K562 (cell line): ENCODE data around the gene NOLC1. TPM values are rescaled to one million over a fixed set of nuclear protein-coding genes. Genes with fewer than 3 reads are reported as not detected.

ENCODE experiments used
- ATF7 ChIP-seq: fragments of 450-650 bp; IDR thresholded peaks from 2 replicates; pipeline ENCODE4 v1.7.1; 2014; ENCODE audit warnings: mild to moderate bottlenecking, moderate library complexity
- E2F3 ChIP-seq: fragments of 250-450 bp; sonication (Bioruptor Pico); IDR thresholded peaks from 2 replicates; pipeline ENCODE4 v1.4.0; 2020; ENCODE audit warnings: mild to moderate bottlenecking
- GABPA ChIP-seq: fragments of 200-800 bp; sonication (Bioruptor generic); conservative IDR thresholded peaks from 2 replicates; pipeline ENCODE4 v1.6.1; 2016; ENCODE audit warnings: low read depth, missing genetic modification characterization, missing compliant biosample characterization
- HIVEP1 ChIP-seq: fragments of 250-450 bp; sonication (Bioruptor Pico); IDR thresholded peaks from 2 replicates; pipeline ENCODE4 v1.4.0; 2020; ENCODE audit warnings: mild to moderate bottlenecking
- MTA2 ChIP-seq: fragments of 450-650 bp; IDR thresholded peaks from 2 replicates; pipeline ENCODE4 v1.6.1; 2016; ENCODE audit warnings: low read depth
- PRMT5 ChIP-seq: sonication (generic); formaldehyde crosslinking; IDR thresholded peaks from 2 replicates; pipeline ENCODE4 v1.5.0; 2020; ENCODE audit warnings: missing genetic modification reagents
- RFX5 ChIP-seq: IDR thresholded peaks from 2 replicates; pipeline ENCODE4 v1.6.1; 2011; ENCODE audit warnings: low read depth, mild to moderate bottlenecking, improper control_type of control experiment, low read length
- polyA plus RNA-seq, 8 experiments: library from polyadenylated mRNA; depleted of rRNA in 4 of 8; stranded (reverse) in 5 of 8; unstranded in 3 of 8; fragments of >200 nt; fragmentation: Nextera tagmentation in 2 of 8; fragmentation: Illumina TruSeq in 1 of 8; extraction: Ambion mirVana in 2 of 8; extraction: Trizol in 1 of 8; gene quantifications; 2 replicates each; pipeline versions ENCODE4 v1.2.1 to v1.2.3, GENCODE V29; 2011 to 2014; ENCODE audit warnings: inconsistent platforms in 1 of 8, missing spikeins in 1 of 8
- total RNA-seq, 7 experiments: library from RNA; depleted of rRNA in 6 of 7; stranded (reverse); fragments of >200 nt in 6 of 7; fragmentation: Illumina TruSeq in 2 of 7; extraction: Trizol in 2 of 7; gene quantifications; 2 replicates each; pipeline versions ENCODE4 v1.2.1 to v1.2.3, GENCODE V29; 2011 to 2021; ENCODE audit warnings: low replicate concordance in 1 of 7
- TF ChIP-seq, protein P1 (sequence below): sonication (generic); formaldehyde crosslinking; IDR thresholded peaks from 2 replicates; pipeline ENCODE4 v1.8.0; 2023; ENCODE audit warnings: missing genetic modification reagents, mild to moderate bottlenecking, borderline replicate concordance
- TF ChIP-seq, protein P2 (sequence below): fragments of 250-450 bp; sonication (Bioruptor Pico); IDR thresholded peaks from 2 replicates; pipeline ENCODE4 v1.8.0; 2022; ENCODE audit warnings: moderate library complexity, mild to moderate bottlenecking, inconsistent platforms
- TF ChIP-seq, protein P3 (sequence below): fragments of 450-650 bp; IDR thresholded peaks from 2 replicates; pipeline ENCODE4 v1.6.1; 2016; ENCODE audit warnings: low read depth, mild to moderate bottlenecking, moderate library complexity
- TF ChIP-seq, protein P4 (sequence below): fragments of 450-650 bp; IDR thresholded peaks from 2 replicates; pipeline ENCODE4 v1.6.1; 2017; ENCODE audit warnings: antibody characterized with exemption, mild to moderate bottlenecking
- TF ChIP-seq, protein P5 (sequence below): fragments of 150-350 bp; conservative IDR thresholded peaks from 2 replicates; pipeline ENCODE4 v1.6.1; 2014; ENCODE audit warnings: low read length
- TF ChIP-seq, protein P6 (sequence below): fragments of 450-650 bp; formaldehyde crosslinking; IDR thresholded peaks from 2 replicates; pipeline ENCODE4 v1.4.0; 2022; ENCODE audit warnings: mild to moderate bottlenecking, moderate library complexity

Gene NOLC1
- total and polyA plus RNA-seq, 9 of the 15 experiments (the other 6 are each of a cell fraction or from before 2014, with no cell fraction given): 102 to 310 (median 165) TPM

DNA sequence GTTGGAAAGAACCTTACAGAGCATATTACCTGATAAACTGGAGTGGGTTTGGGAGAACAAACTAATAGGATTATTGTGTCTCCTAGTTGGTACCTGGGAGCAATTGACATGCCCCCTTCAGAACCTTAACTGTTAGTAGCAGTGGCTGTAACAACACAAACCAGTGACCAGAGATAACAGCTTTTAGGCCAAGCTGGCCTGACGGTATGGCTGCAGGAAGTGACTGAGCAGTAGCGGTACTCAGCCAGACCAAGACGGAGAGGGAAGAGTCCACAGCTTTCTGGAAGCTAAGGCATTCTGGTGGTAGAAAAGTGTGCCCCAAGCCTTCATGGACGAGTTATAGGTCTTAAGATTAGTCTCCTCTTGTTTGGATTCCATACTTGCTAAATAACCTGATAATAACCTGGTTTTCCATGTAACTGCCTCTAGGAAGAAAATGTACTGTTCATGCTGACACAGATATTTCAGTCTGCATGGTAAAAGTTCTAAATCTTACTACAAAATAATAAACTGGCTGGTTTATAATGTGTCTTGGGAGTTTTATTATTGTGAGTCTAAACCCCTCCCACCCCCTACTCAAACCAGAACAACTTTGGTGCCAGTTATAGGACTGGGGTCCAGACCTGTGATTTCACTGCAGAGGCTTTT is 11.3 kb downstream of the NOLC1 start (continued):
- TF ChIP-seq, protein P1, sequence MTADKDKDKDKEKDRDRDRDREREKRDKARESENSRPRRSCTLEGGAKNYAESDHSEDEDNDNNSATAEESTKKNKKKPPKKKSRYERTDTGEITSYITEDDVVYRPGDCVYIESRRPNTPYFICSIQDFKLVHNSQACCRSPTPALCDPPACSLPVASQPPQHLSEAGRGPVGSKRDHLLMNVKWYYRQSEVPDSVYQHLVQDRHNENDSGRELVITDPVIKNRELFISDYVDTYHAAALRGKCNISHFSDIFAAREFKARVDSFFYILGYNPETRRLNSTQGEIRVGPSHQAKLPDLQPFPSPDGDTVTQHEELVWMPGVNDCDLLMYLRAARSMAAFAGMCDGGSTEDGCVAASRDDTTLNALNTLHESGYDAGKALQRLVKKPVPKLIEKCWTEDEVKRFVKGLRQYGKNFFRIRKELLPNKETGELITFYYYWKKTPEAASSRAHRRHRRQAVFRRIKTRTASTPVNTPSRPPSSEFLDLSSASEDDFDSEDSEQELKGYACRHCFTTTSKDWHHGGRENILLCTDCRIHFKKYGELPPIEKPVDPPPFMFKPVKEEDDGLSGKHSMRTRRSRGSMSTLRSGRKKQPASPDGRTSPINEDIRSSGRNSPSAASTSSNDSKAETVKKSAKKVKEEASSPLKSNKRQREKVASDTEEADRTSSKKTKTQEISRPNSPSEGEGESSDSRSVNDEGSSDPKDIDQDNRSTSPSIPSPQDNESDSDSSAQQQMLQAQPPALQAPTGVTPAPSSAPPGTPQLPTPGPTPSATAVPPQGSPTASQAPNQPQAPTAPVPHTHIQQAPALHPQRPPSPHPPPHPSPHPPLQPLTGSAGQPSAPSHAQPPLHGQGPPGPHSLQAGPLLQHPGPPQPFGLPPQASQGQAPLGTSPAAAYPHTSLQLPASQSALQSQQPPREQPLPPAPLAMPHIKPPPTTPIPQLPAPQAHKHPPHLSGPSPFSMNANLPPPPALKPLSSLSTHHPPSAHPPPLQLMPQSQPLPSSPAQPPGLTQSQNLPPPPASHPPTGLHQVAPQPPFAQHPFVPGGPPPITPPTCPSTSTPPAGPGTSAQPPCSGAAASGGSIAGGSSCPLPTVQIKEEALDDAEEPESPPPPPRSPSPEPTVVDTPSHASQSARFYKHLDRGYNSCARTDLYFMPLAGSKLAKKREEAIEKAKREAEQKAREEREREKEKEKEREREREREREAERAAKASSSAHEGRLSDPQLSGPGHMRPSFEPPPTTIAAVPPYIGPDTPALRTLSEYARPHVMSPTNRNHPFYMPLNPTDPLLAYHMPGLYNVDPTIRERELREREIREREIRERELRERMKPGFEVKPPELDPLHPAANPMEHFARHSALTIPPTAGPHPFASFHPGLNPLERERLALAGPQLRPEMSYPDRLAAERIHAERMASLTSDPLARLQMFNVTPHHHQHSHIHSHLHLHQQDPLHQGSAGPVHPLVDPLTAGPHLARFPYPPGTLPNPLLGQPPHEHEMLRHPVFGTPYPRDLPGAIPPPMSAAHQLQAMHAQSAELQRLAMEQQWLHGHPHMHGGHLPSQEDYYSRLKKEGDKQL (CRISPR knock-in tag): no peak
- TF ChIP-seq, protein P2, sequence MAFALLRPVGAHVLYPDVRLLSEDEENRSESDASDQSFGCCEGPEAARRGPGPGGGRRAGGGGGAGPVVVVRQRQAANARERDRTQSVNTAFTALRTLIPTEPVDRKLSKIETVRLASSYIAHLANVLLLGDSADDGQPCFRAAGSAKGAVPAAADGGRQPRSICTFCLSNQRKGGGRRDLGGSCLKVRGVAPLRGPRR: no peak
- no peak for TF ChIP-seq RFX5
- no peak for TF ChIP-seq HIVEP1 (CRISPR knock-in tag)
- TF ChIP-seq MTA2: peak; percentile 24; the same call in 1 of the 2 replicates
- TF ChIP-seq, protein P3, sequence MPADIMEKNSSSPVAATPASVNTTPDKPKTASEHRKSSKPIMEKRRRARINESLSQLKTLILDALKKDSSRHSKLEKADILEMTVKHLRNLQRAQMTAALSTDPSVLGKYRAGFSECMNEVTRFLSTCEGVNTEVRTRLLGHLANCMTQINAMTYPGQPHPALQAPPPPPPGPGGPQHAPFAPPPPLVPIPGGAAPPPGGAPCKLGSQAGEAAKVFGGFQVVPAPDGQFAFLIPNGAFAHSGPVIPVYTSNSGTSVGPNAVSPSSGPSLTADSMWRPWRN: no peak
- TF ChIP-seq, protein P4, sequence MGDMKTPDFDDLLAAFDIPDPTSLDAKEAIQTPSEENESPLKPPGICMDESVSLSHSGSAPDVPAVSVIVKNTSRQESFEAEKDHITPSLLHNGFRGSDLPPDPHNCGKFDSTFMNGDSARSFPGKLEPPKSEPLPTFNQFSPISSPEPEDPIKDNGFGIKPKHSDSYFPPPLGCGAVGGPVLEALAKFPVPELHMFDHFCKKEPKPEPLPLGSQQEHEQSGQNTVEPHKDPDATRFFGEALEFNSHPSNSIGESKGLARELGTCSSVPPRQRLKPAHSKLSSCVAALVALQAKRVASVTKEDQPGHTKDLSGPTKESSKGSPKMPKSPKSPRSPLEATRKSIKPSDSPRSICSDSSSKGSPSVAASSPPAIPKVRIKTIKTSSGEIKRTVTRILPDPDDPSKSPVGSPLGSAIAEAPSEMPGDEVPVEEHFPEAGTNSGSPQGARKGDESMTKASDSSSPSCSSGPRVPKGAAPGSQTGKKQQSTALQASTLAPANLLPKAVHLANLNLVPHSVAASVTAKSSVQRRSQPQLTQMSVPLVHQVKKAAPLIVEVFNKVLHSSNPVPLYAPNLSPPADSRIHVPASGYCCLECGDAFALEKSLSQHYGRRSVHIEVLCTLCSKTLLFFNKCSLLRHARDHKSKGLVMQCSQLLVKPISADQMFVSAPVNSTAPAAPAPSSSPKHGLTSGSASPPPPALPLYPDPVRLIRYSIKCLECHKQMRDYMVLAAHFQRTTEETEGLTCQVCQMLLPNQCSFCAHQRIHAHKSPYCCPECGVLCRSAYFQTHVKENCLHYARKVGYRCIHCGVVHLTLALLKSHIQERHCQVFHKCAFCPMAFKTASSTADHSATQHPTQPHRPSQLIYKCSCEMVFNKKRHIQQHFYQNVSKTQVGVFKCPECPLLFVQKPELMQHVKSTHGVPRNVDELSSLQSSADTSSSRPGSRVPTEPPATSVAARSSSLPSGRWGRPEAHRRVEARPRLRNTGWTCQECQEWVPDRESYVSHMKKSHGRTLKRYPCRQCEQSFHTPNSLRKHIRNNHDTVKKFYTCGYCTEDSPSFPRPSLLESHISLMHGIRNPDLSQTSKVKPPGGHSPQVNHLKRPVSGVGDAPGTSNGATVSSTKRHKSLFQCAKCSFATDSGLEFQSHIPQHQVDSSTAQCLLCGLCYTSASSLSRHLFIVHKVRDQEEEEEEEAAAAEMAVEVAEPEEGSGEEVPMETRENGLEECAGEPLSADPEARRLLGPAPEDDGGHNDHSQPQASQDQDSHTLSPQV: peak; percentile 58; the same call in 1 of the 2 replicates
- TF ChIP-seq, protein P5, sequence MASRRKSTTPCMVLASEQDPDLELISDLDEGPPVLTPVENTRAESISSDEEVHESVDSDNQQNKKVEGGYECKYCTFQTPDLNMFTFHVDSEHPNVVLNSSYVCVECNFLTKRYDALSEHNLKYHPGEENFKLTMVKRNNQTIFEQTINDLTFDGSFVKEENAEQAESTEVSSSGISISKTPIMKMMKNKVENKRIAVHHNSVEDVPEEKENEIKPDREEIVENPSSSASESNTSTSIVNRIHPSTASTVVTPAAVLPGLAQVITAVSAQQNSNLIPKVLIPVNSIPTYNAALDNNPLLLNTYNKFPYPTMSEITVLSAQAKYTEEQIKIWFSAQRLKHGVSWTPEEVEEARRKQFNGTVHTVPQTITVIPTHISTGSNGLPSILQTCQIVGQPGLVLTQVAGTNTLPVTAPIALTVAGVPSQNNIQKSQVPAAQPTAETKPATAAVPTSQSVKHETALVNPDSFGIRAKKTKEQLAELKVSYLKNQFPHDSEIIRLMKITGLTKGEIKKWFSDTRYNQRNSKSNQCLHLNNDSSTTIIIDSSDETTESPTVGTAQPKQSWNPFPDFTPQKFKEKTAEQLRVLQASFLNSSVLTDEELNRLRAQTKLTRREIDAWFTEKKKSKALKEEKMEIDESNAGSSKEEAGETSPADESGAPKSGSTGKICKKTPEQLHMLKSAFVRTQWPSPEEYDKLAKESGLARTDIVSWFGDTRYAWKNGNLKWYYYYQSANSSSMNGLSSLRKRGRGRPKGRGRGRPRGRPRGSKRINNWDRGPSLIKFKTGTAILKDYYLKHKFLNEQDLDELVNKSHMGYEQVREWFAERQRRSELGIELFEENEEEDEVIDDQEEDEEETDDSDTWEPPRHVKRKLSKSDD: no peak
- TF ChIP-seq, protein P6, sequence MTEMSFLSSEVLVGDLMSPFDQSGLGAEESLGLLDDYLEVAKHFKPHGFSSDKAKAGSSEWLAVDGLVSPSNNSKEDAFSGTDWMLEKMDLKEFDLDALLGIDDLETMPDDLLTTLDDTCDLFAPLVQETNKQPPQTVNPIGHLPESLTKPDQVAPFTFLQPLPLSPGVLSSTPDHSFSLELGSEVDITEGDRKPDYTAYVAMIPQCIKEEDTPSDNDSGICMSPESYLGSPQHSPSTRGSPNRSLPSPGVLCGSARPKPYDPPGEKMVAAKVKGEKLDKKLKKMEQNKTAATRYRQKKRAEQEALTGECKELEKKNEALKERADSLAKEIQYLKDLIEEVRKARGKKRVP (CRISPR knock-in tag): no peak
- no peak for TF ChIP-seq E2F3 (CRISPR knock-in tag)
- TF ChIP-seq ATF7: no peak
- no peak for TF ChIP-seq PRMT5 (CRISPR knock-in tag)
- TF ChIP-seq GABPA (tag): 0 out of 2 replicates have a peak, but pooled peaks have one; percentile 18
